HEK293T (cell line): Measurements from ENCODE around the gene RCAN2.

Source experiments
- CTCF ChIA-PET: fragments of 350-600 bp; formaldehyde crosslinking; extraction: SDS; loops from one replicate; lab custom pipeline; 2021; ENCODE audit warnings: antibody characterized with exemption, inconsistent platforms; lab: Yijun Ruan, JAX
- POLR2A ChIA-PET: fragments of 350-600 bp; formaldehyde crosslinking; extraction: SDS; loops from one replicate; lab custom pipeline; 2020; ENCODE audit warnings: antibody characterized with exemption, inconsistent platforms; lab: Yijun Ruan, JAX
- DNase-seq: peaks from one replicate; pipeline ENCODE4 v3.0.0; 2012; ENCODE audit warnings: mixed read lengths; ENCODE audit errors: extremely low spot score
- ARNT ChIP-seq: fragments of 450-650 bp; IDR thresholded peaks from 2 replicates; pipeline ENCODE4 v1.6.1; 2017; ENCODE audit warnings: mild to moderate bottlenecking
- BHLHE40 ChIP-seq: fragments of 450-650 bp; IDR thresholded peaks from 2 replicates; pipeline ENCODE4 v1.6.1; 2016; ENCODE audit warnings: mild to moderate bottlenecking, moderate library complexity, borderline replicate concordance
- CTBP1 ChIP-seq: fragments of 450-650 bp; IDR thresholded peaks from 2 replicates; pipeline ENCODE4 v1.6.1; 2016; ENCODE audit warnings: borderline replicate concordance
- ELF4 ChIP-seq: fragments of 450-650 bp; IDR thresholded peaks from 2 replicates; pipeline ENCODE4 v1.6.1; 2017; ENCODE audit warnings: antibody characterized with exemption
- FOXA1 ChIP-seq: fragments of 450-650 bp; IDR thresholded peaks from 2 replicates; pipeline ENCODE4 v1.6.1; 2016; ENCODE audit warnings: mild to moderate bottlenecking
- FOXK2 ChIP-seq: fragments of 450-650 bp; IDR thresholded peaks from 2 replicates; pipeline ENCODE4 v1.6.1; 2016; ENCODE audit warnings: mild to moderate bottlenecking
- FOXM1 ChIP-seq: fragments of 450-650 bp; IDR thresholded peaks from 2 replicates; pipeline ENCODE4 v1.6.1; 2017; ENCODE audit warnings: mild to moderate bottlenecking, borderline replicate concordance
- HDGF ChIP-seq: fragments of 450-650 bp; IDR thresholded peaks from 2 replicates; pipeline ENCODE4 v1.6.1; 2017; ENCODE audit warnings: antibody characterized with exemption, borderline replicate concordance
- L3MBTL2 ChIP-seq: fragments of 450-650 bp; conservative IDR thresholded peaks from 2 replicates; pipeline ENCODE4 v1.6.1; 2016; ENCODE audit warnings: mild to moderate bottlenecking
- LEF1 ChIP-seq: fragments of 450-650 bp; IDR thresholded peaks from 2 replicates; pipeline ENCODE4 v1.6.1; 2017; ENCODE audit warnings: mild to moderate bottlenecking, borderline replicate concordance
- NFRKB ChIP-seq: fragments of 450-650 bp; IDR thresholded peaks from 2 replicates; pipeline ENCODE4 v1.6.1; 2016; ENCODE audit warnings: mild to moderate bottlenecking, moderate library complexity
- SP1 ChIP-seq: fragments of 450-650 bp; IDR thresholded peaks from 2 replicates; pipeline ENCODE4 v1.6.1; 2017
- SUZ12 ChIP-seq: fragments of 450-650 bp; IDR thresholded peaks from 2 replicates; pipeline ENCODE4 v1.6.1; 2016; ENCODE audit warnings: mild to moderate bottlenecking
- TARDBP ChIP-seq: fragments of 450-650 bp; IDR thresholded peaks from 2 replicates; pipeline ENCODE4 v1.6.1; 2016
- ZNF384 ChIP-seq: fragments of 450-650 bp; IDR thresholded peaks from 2 replicates; pipeline ENCODE4 v1.6.1; 2016
- TF ChIP-seq, protein P1 (sequence below): fragments of 450-650 bp; IDR thresholded peaks from 2 replicates; pipeline ENCODE4 v1.6.1; 2016

The RCAN2 gene

DNA sequence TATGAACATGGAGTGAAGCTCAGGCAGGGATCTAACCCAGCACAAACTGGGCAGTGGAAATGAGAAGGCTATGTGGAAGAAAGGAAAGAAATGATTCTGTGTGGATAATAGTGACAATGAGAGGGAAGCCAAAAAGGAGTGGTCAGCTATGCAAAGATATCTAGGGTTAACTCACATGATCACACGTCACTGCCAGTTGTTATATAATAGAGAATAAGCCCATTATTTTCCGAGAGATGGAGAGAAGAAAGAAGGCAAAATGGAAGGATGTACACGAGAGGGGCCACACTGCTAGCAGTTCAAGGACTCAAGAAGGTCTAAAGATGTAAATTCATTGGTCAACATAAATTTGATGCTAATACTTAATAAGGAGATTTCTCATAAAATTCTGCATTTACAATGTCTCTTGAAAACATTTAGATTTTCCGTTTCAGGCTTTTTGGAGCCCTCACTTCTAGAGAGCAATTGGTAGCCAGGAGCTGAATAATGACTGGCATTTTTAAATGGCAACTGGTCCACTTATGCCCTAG lies 18.8 kb upstream of the RCAN2 start:
- no peak for TF ChIP-seq ZNF384
- TF ChIP-seq LEF1: no peak
- no peak for DNase-seq
- ChIA-PET CTCF (no interaction called here), POLR2A (no interaction called here)

DNA sequence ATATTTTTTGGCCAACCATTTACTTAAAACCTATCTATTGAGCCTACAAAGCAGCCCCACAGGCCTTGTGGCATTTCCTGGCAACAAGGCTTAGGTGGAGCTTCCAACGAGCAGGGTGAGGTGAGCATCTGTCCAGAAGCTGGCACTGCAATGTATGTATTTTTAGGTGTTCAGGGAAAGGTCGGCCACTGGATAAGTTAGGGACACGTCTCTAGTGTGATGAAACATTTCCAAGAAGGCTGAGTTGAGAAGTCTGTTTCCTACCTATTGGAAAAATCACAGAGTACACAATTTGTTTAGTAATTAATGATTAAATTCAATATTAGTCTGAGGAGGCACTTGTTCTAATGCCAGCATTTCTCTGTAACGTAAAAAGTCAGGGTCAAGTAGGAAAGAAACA lies 17.8 kb upstream of the RCAN2 start:
- DNase-seq: no peak
- CTCF ChIA-PET: no interaction called here
- TF ChIP-seq SP1: no peak
- no peak for TF ChIP-seq ZNF384
- TF ChIP-seq TARDBP: no peak
- TF ChIP-seq SUZ12: no peak
- TF ChIP-seq, protein P1, sequence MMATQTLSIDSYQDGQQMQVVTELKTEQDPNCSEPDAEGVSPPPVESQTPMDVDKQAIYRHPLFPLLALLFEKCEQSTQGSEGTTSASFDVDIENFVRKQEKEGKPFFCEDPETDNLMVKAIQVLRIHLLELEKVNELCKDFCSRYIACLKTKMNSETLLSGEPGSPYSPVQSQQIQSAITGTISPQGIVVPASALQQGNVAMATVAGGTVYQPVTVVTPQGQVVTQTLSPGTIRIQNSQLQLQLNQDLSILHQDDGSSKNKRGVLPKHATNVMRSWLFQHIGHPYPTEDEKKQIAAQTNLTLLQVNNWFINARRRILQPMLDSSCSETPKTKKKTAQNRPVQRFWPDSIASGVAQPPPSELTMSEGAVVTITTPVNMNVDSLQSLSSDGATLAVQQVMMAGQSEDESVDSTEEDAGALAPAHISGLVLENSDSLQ: no peak
- POLR2A ChIA-PET: no interaction called here

DNA sequence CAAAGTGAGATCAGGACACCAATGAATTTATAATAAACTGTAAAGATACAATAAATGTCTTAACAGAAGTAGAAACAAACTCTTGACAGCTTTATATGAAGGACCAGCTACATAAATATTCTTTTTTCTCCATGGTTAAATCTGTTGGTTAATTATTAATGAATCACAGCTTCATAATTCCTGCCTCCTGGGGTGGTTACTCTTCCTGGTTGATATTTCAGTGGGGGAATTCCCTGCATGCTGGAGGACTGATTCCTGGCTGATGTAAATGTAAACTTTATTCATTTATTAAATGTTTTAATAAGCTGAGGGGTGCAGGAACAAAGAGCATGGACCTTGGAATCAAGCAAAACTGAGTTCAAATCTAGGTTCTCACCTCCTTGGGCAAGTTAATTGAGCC lies 16.2 kb upstream of the RCAN2 start:
- CTCF ChIA-PET: no interaction called here
- POLR2A ChIA-PET: no interaction called here
- TF ChIP-seq NFRKB (no peak), LEF1 (no peak), SUZ12 (no peak)
- DNase-seq: no peak

DNA sequence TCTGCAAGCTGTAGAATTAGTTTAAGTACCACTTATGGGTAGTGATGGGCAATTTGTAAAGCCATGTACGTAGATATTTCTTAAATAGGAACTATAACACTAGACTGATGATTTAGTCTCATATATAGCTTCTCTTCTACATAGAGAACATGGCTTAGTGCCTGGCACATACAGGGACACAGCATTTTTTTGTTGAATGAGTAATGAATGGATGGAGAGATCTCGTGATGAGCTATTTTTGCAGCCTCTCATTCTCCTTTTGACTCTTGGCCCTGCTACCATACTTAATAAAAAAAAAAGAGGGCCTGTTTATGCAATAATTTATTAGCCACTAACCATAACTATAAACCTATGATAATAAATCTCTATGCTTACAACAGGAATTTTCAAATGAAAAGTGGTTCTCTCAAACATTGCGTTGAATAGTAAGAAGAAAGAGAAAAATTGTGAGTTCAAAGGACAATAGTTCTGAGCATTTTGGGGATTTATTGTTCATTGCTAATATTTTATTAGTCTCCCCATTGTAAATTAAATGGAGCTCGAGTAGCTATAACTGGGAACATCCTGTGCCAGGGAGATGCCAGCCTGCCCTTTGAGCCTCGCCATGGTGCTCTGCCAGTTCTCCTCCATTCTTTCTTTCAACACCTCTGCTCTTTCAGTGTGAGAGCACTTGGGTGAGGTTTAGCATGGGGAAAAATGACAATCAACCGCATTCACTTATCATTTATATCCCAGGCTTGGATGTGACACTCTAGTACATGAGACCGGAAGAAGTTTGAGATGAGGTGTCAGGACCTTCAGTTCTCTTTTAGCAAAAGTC lies 14.7 kb upstream of the RCAN2 start:
- ChIA-PET POLR2A (no interaction called here), CTCF (no interaction called here)
- DNase-seq: no peak
- TF ChIP-seq FOXA1 (no peak), ZNF384 (no peak), HDGF (no peak), FOXK2 (no peak), ELF4 (no peak), SUZ12 (no peak), TARDBP (no peak), SP1 (no peak), BHLHE40 (no peak)

GRCh38 chr6:46504242-46504641 lies 13.0 kb upstream of the RCAN2 start:
- ChIA-PET POLR2A (no interaction called here), CTCF (no interaction called here)
- TF ChIP-seq HDGF (no peak), ZNF384 (no peak), NFRKB (no peak), TARDBP (no peak)
- DNase-seq: no peak

GRCh38 chr6:46502486-46503119 lies 11.4 kb upstream of the RCAN2 start:
- TF ChIP-seq FOXK2 (no peak), SUZ12 (no peak), L3MBTL2 (no peak), ELF4 (no peak), FOXA1 (no peak), BHLHE40 (no peak), TARDBP (no peak), ZNF384 (no peak), CTBP1 (no peak), ARNT (no peak), LEF1 (no peak), NFRKB (no peak), FOXM1 (no peak), SP1 (no peak), HDGF (no peak)
- TF ChIP-seq, protein P1: no peak
- no peak for DNase-seq
- ChIA-PET POLR2A (no interaction called here), CTCF (no interaction called here)

GRCh38 chr6:46501136-46502089 lies 10.2 kb upstream of the RCAN2 start:
- CTCF ChIA-PET: no interaction called here
- TF ChIP-seq SP1 (no peak), L3MBTL2 (no peak), TARDBP (no peak), ZNF384 (no peak), FOXK2 (no peak), FOXM1 (no peak), ARNT (no peak)
- no peak for DNase-seq
- POLR2A ChIA-PET: no interaction called here
